K562 (cell line): ENCODE results near the gene LMOD1.

Experiments
- CBFB ChIP-seq: sonication (generic); formaldehyde crosslinking; IDR thresholded peaks from 2 replicates; pipeline ENCODE4 v1.4.0; 2020; ENCODE audit warnings: mild to moderate bottlenecking, missing genetic modification reagents
- POLR2A ChIP-seq: fragments of 450-650 bp; conservative IDR thresholded peaks from 2 replicates; pipeline ENCODE4 v1.6.1; 2016
- PTBP1 ChIP-seq: fragments of 200-400 bp; formaldehyde crosslinking; IDR thresholded peaks from 2 replicates; pipeline ENCODE4 v1.6.1; 2017; ENCODE audit warnings: low read depth, low read length
- ZFPM2 ChIP-seq: fragments of 250-450 bp; sonication (Bioruptor Pico); IDR thresholded peaks from 2 replicates; pipeline ENCODE4 v1.5.1; 2022; ENCODE audit warnings: mild to moderate bottlenecking
- ZNF274 ChIP-seq: IDR thresholded peaks from 2 replicates; pipeline ENCODE4 v1.6.1; 2011; ENCODE audit warnings: low read depth, mild to moderate bottlenecking, low read length, moderate library complexity, borderline replicate concordance
- TF ChIP-seq, protein P1 (sequence below): sonication (generic); formaldehyde crosslinking; IDR thresholded peaks from 2 replicates; pipeline ENCODE4 v1.9.0; 2022; ENCODE audit warnings: mild to moderate bottlenecking, missing genetic modification reagents
- TF ChIP-seq, protein P2 (sequence below): sonication (generic); formaldehyde crosslinking; IDR thresholded peaks from 2 replicates; pipeline ENCODE4 v1.5.0; 2020; ENCODE audit warnings: missing genetic modification reagents
- TF ChIP-seq, protein P3 (sequence below): sonication (generic); formaldehyde crosslinking; IDR thresholded peaks from 2 replicates; pipeline ENCODE4 v1.8.0; 2023; ENCODE audit warnings: mild to moderate bottlenecking, missing genetic modification reagents
- TF ChIP-seq, protein P4 (sequence below): fragments of 200-400 bp; formaldehyde crosslinking; IDR thresholded peaks from 2 replicates; pipeline ENCODE4 v1.6.1; 2017; ENCODE audit warnings: mild to moderate bottlenecking, low read depth, low read length, moderate library complexity

GRCh38 chr1:201968202-201968925 lies 22.0 kb upstream of the LMOD1 start:
- TF ChIP-seq ZNF274, result no peak
- no peak for TF ChIP-seq ZFPM2 (CRISPR knock-in tag)
- TF ChIP-seq CBFB (CRISPR knock-in tag), result no peak
- TF ChIP-seq POLR2A, result no peak
- TF ChIP-seq, protein P1, sequence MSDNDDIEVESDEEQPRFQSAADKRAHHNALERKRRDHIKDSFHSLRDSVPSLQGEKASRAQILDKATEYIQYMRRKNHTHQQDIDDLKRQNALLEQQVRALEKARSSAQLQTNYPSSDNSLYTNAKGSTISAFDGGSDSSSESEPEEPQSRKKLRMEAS (CRISPR knock-in tag), result no peak
- TF ChIP-seq, protein P2, sequence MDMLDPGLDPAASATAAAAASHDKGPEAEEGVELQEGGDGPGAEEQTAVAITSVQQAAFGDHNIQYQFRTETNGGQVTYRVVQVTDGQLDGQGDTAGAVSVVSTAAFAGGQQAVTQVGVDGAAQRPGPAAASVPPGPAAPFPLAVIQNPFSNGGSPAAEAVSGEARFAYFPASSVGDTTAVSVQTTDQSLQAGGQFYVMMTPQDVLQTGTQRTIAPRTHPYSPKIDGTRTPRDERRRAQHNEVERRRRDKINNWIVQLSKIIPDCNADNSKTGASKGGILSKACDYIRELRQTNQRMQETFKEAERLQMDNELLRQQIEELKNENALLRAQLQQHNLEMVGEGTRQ, result no peak
- no peak for TF ChIP-seq PTBP1
- TF ChIP-seq, protein P3, sequence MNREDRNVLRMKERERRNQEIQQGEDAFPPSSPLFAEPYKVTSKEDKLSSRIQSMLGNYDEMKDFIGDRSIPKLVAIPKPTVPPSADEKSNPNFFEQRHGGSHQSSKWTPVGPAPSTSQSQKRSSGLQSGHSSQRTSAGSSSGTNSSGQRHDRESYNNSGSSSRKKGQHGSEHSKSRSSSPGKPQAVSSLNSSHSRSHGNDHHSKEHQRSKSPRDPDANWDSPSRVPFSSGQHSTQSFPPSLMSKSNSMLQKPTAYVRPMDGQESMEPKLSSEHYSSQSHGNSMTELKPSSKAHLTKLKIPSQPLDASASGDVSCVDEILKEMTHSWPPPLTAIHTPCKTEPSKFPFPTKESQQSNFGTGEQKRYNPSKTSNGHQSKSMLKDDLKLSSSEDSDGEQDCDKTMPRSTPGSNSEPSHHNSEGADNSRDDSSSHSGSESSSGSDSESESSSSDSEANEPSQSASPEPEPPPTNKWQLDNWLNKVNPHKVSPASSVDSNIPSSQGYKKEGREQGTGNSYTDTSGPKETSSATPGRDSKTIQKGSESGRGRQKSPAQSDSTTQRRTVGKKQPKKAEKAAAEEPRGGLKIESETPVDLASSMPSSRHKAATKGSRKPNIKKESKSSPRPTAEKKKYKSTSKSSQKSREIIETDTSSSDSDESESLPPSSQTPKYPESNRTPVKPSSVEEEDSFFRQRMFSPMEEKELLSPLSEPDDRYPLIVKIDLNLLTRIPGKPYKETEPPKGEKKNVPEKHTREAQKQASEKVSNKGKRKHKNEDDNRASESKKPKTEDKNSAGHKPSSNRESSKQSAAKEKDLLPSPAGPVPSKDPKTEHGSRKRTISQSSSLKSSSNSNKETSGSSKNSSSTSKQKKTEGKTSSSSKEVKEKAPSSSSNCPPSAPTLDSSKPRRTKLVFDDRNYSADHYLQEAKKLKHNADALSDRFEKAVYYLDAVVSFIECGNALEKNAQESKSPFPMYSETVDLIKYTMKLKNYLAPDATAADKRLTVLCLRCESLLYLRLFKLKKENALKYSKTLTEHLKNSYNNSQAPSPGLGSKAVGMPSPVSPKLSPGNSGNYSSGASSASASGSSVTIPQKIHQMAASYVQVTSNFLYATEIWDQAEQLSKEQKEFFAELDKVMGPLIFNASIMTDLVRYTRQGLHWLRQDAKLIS (CRISPR knock-in tag), result no peak
- TF ChIP-seq, protein P4, sequence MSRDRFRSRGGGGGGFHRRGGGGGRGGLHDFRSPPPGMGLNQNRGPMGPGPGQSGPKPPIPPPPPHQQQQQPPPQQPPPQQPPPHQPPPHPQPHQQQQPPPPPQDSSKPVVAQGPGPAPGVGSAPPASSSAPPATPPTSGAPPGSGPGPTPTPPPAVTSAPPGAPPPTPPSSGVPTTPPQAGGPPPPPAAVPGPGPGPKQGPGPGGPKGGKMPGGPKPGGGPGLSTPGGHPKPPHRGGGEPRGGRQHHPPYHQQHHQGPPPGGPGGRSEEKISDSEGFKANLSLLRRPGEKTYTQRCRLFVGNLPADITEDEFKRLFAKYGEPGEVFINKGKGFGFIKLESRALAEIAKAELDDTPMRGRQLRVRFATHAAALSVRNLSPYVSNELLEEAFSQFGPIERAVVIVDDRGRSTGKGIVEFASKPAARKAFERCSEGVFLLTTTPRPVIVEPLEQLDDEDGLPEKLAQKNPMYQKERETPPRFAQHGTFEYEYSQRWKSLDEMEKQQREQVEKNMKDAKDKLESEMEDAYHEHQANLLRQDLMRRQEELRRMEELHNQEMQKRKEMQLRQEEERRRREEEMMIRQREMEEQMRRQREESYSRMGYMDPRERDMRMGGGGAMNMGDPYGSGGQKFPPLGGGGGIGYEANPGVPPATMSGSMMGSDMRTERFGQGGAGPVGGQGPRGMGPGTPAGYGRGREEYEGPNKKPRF, result no peak
